Tibial artery (tissue), 4 donors: Measurements from ENCODE around the gene PTPN14.
"Not testable (repeated sequence)": the region's sequence is repeated elsewhere in the genome, so short reads cannot be mapped to it uniquely, and the experiment has no call there.

ENCODE experiments used
- DNase-seq, 2 donors: peaks; one replicate each; pipeline ENCODE4 v3.0.0-alpha.2; 2019
- H3K27ac ChIP-seq, 2 donors: fragments of 200-600 bp; sonication (generic) in 1 of 2; 1 replicate in 1 of 2; 2 replicates in 1 of 2; pipeline ENCODE4 v1.5.1; 2018 to 2019; ENCODE audit warnings: mild to moderate bottlenecking in 1 of 2
- H3K27me3 ChIP-seq, 2 donors: fragments of 200-600 bp; sonication (generic) in 1 of 2; one replicate each; pipeline versions ENCODE4 v1.5.1 to v1.6.0; 2016 to 2019
- H3K36me3 ChIP-seq, 3 donors: fragments of 200-600 bp; sonication (generic) in 2 of 3; one replicate each; pipeline ENCODE4 v1.5.1; 2016 to 2019; ENCODE audit warnings: mild to moderate bottlenecking in 2 of 3
- H3K4me1 ChIP-seq, 4 donors: fragments of 200-600 bp; sonication (generic) in 2 of 4; 1 replicate in 3 of 4; 2 replicates in 1 of 4; pipeline ENCODE4 v1.5.1; 2016 to 2019
- H3K4me3 ChIP-seq, 2 donors: fragments of 200-600 bp; sonication (generic) in 1 of 2; 1 replicate in 1 of 2; 2 replicates in 1 of 2; pipeline ENCODE4 v1.5.1; 2018 to 2019; ENCODE audit warnings: mild to moderate bottlenecking in 2 of 2
- H3K9me3 ChIP-seq, 3 donors: fragments of 200-600 bp; sonication (generic) in 1 of 3; one replicate each; pipeline ENCODE4 v1.5.1; 2016 to 2019
- CTCF ChIP-seq, 2 experiments: fragments of 200-600 bp in 1 of 2; fragments of 450-650 bp in 1 of 2; IDR thresholded peaks; one replicate each; pipeline ENCODE4 v1.5.1; 2017 to 2019; ENCODE audit warnings: antibody characterized with exemption in 2 of 2, mild to moderate bottlenecking in 1 of 2, moderate library complexity in 1 of 2
- intact Hi-C: fragments of 100-400 bp; cut with DNase I; formaldehyde crosslinking; loops from one replicate; pipeline ENCODE4 v1.15.0; 2023; ENCODE audit warnings: low total_unique reads

The PTPN14 gene

GRCh38 chr1:214581785-214582184, 30.4 kb upstream of the PTPN14 start:
- intact Hi-C loops: no loop called here
- TF ChIP-seq CTCF (IDR thresholded peaks at IDR 0.05): no peak
- no peak for DNase-seq
- Histone ChIP-seq H3K4me3 (no peak overlapping the region), H3K4me1 (peaks cover 0 to 7% (median 2%) of the 10 kb centered on the region in 4 donors), H3K27ac (no peak overlapping the region), H3K36me3 (no peaks in the 10 kb centered on the region), H3K9me3 (peaks cover 0 to 5% (median 2%) of the 10 kb centered on the region in 3 donors), H3K27me3 (no peaks in the 10 kb centered on the region)

GRCh38 chr1:214579183-214579582, 27.8 kb upstream of the PTPN14 start:
- H3K27ac ChIP-seq: no peak overlapping the region
- intact Hi-C loops: no loop called here
- DNase-seq: no peak
- H3K4me1 ChIP-seq: peaks cover 0 to 10% (median 3%) of the 10 kb centered on the region in 4 donors
- peaks cover 0 to 18% (median 13%) of the 10 kb centered on the region in 3 donors for H3K9me3 ChIP-seq
- TF ChIP-seq CTCF (IDR thresholded peaks at IDR 0.05): no peak
- peaks cover 0 to 4% (median 0%) of the 10 kb centered on the region in 3 donors for H3K36me3 ChIP-seq
- H3K4me3 ChIP-seq: no peak overlapping the region
- H3K27me3 ChIP-seq: no peaks in the 10 kb centered on the region

GRCh38 chr1:214576120-214576519, 24.7 kb upstream of the PTPN14 start:
- H3K4me1 ChIP-seq: peaks cover 0 to 13% (median 4%) of the 10 kb centered on the region in 4 donors
- H3K36me3 ChIP-seq, H3K4me3 ChIP-seq, H3K27ac ChIP-seq, intact Hi-C loops, DNase-seq, H3K27me3 ChIP-seq: not testable (repeated sequence)
- H3K9me3 ChIP-seq: peaks cover 0 to 18% (median 13%) of the 10 kb centered on the region in 3 donors

- Histone ChIP-seq H3K27ac (no peak overlapping the region), H3K27me3 (no peaks in the 10 kb centered on the region), H3K4me3 (no peak overlapping the region), H3K36me3 (peaks cover 0 to 4% (median 0%) of the 10 kb centered on the region in 3 donors), H3K9me3 (peaks cover 0 to 18% (median 13%) of the 10 kb centered on the region in 3 donors), H3K4me1 (peaks cover 0 to 20% (median 6%) of the 10 kb centered on the region in 4 donors)
- no peak for DNase-seq
- intact Hi-C loops: no loop called here
- no peak for TF ChIP-seq CTCF (IDR thresholded peaks at IDR 0.05)
Observed at GRCh38 chr1:214574598-214575411, 23.4 kb upstream of the PTPN14 start.

- H3K36me3 ChIP-seq: peaks cover 0 to 4% (median 0%) of the 10 kb centered on the region in 3 donors
- no peak overlapping the region for H3K4me3 ChIP-seq
- H3K27ac ChIP-seq: no peak overlapping the region
- intact Hi-C loops: no loop called here
- H3K9me3 ChIP-seq: peaks cover 0 to 18% (median 13%) of the 10 kb centered on the region in 3 donors
- DNase-seq: no peak
- no peak for TF ChIP-seq CTCF (IDR thresholded peaks at IDR 0.05)
- H3K27me3 ChIP-seq: no peaks in the 10 kb centered on the region
- peaks cover 0 to 30% (median 6%) of the 10 kb centered on the region in 4 donors for H3K4me1 ChIP-seq
Observed at GRCh38 chr1:214573386-214574318, 22.2 kb upstream of the PTPN14 start.
